GM18508 (cell line): ENCODE data around the gene SPECC1.
"Not testable (repeated sequence)": the region's sequence is repeated elsewhere in the genome, so short reads cannot be mapped to it uniquely, and the experiment has no call there.

Experiments
- ATAC-seq: cut with Tn5 transposase; IDR thresholded peaks from one replicate; pipeline ENCODE4 v1.9.1; 2021; ENCODE audit warnings: moderate number of reproducible peaks; ENCODE audit not compliant: insufficient read depth, unreplicated experiment

The SPECC1 gene

GRCh38 chr17:20284022-20284421 is 274.9 kb downstream of the SPECC1 start:
- no peak for ATAC-seq

GRCh38 chr17:20284570-20285295 is 275.6 kb downstream of the SPECC1 start:
- ATAC-seq: no peak

GRCh38 chr17:20289984-20290383 is 280.8 kb downstream of the SPECC1 start:
- no peak for ATAC-seq

- no peak for ATAC-seq
Measured at GRCh38 chr17:20291853-20292252, 282.7 kb downstream of the SPECC1 start.

- ATAC-seq: no peak
Measured at GRCh38 chr17:20293501-20293900, 284.3 kb downstream of the SPECC1 start.

- ATAC-seq: no peak
Measured at GRCh38 chr17:20294120-20294519, 285.0 kb downstream of the SPECC1 start.

- ATAC-seq: no peak
Measured at GRCh38 chr17:20299013-20299412, 289.9 kb downstream of the SPECC1 start.

- no peak for ATAC-seq
Measured at GRCh38 chr17:20300436-20300934, 291.3 kb downstream of the SPECC1 start.

GRCh38 chr17:20302246-20302917 is 293.2 kb downstream of the SPECC1 start:
- no peak for ATAC-seq

GRCh38 chr17:20304961-20305360 is 295.8 kb downstream of the SPECC1 start:
- no peak for ATAC-seq

GRCh38 chr17:20306924-20307323 is 297.8 kb downstream of the SPECC1 start:
- no peak for ATAC-seq

- ATAC-seq: no peak
Measured at GRCh38 chr17:20307326-20307910, 298.3 kb downstream of the SPECC1 start.

GRCh38 chr17:20310481-20310880 is 301.3 kb downstream of the SPECC1 start:
- no peak for ATAC-seq

GRCh38 chr17:20313306-20313705 is 304.1 kb downstream of the SPECC1 start:
- ATAC-seq: no peak

GRCh38 chr17:20313891-20314290 is 304.7 kb downstream of the SPECC1 start:
- ATAC-seq: no peak

- no peak for ATAC-seq
Measured at GRCh38 chr17:20314834-20315233, 305.7 kb downstream of the SPECC1 start.

GRCh38 chr17:20315311-20315710 is 306.2 kb downstream of the SPECC1 start:
- no peak for ATAC-seq

- no peak for ATAC-seq
Measured at GRCh38 chr17:20315821-20316220, 306.7 kb downstream of the SPECC1 start.

- not testable (repeated sequence) for ATAC-seq
Measured at GRCh38 chr17:20320535-20321229, 311.5 kb downstream of the SPECC1 start.

GRCh38 chr17:20321357-20321756 is 312.2 kb downstream of the SPECC1 start:
- ATAC-seq: not testable (repeated sequence)

- ATAC-seq: not testable (repeated sequence)
Measured at GRCh38 chr17:20327739-20328138, 318.6 kb downstream of the SPECC1 start.
